ENCODE data around the gene B4GALNT3. TPM values are rescaled to one million over a fixed set of nuclear protein-coding genes. Genes with fewer than 3 reads are reported as not detected.

Gene B4GALNT3
- total and polyA plus RNA-seq, 4 donors, result 1.7 to 36.1 (median 13.0) TPM

DNA sequence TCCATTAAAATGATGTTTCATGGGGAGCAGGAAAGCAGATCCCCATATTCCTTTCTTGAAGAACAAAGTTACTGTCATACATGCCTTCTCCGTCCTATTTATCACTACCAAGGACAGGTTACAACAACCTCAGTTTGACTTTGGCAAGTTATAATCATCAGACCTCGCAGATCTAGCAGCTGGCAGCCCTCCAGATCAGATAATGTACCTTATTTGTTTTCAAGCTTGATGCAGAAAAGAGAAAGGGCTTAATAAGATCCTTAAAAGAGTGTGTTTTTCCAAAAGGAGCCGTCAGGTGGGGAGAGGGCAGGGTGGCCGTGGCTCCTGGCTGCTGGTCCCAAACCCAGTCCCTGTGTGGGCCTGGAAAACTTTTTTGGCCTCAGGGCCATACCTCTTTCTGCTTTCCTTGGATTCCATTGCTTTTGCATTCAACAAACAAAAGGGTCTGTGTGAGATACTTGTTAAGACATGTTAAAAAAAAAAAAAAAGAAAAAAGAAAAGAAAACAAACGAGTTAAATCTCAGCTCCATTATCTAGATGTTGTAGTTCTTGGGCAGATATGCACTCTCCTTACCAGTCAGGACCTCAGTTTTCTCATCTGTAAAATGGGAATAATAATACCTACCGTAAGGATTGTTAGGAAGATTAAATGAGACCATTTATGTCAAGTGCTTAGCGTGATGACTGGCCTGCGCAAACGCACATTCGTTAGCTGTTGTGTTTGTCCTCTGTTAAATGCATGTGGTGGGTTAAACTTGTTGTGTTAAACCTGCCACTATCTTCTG lies 64.6 kb downstream of the B4GALNT3 start:
- Histone ChIP-seq H3K4me3 (no peak overlapping the region), H3K9me3 (ENCODE audit: control insufficient read depth in 4 of 4, insufficient read depth in 3 of 4, low read length in 3 of 4) (peaks cover 0 to 4% (median 0%) of the 10 kb centered on the region in 4 donors), H3K27ac (ENCODE audit: low read depth in 1 of 2, low read length in 1 of 2) (no peak overlapping the region), H3K4me1 (ENCODE audit: control insufficient read depth in 5 of 5, insufficient read depth in 5 of 5, low read length in 5 of 5) (no peaks in the 10 kb centered on the region), H3K27me3 (ENCODE audit: control insufficient read depth in 3 of 3, insufficient read depth in 3 of 3, low read length in 2 of 3) (peaks cover 0 to 4% (median 0%) of the 10 kb centered on the region in 3 donors), H3K36me3 (ENCODE audit: control insufficient read depth in 4 of 4, insufficient read depth in 4 of 4, low read length in 4 of 4) (no peaks in the 10 kb centered on the region), H3K9ac (ENCODE audit: insufficient read depth in 1 of 2, low read length in 2 of 2) (no peak overlapping the region)
- ATAC-seq (ENCODE audit: insufficient read depth, low FRiP score) (no peak), DNase-seq (no peak)
- TF ChIP-seq, protein P1, sequence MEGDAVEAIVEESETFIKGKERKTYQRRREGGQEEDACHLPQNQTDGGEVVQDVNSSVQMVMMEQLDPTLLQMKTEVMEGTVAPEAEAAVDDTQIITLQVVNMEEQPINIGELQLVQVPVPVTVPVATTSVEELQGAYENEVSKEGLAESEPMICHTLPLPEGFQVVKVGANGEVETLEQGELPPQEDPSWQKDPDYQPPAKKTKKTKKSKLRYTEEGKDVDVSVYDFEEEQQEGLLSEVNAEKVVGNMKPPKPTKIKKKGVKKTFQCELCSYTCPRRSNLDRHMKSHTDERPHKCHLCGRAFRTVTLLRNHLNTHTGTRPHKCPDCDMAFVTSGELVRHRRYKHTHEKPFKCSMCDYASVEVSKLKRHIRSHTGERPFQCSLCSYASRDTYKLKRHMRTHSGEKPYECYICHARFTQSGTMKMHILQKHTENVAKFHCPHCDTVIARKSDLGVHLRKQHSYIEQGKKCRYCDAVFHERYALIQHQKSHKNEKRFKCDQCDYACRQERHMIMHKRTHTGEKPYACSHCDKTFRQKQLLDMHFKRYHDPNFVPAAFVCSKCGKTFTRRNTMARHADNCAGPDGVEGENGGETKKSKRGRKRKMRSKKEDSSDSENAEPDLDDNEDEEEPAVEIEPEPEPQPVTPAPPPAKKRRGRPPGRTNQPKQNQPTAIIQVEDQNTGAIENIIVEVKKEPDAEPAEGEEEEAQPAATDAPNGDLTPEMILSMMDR (IDR thresholded peaks at IDR 0.05; ENCODE audit: control extremely low read depth, extremely low read depth), result no peak
- WGBS, 2 donors, result 74 to 81% methylated on average over 10 of the region's 10 CpGs

- DNase-seq (no peak), ATAC-seq (ENCODE audit: insufficient read depth, low FRiP score) (no peak)
- H3K9ac ChIP-seq (ENCODE audit: insufficient read depth in 1 of 2, low read length in 2 of 2), result no peak overlapping the region
- H3K4me1 ChIP-seq (ENCODE audit: control insufficient read depth in 5 of 5, insufficient read depth in 5 of 5, low read length in 5 of 5), result no peaks in the 10 kb centered on the region
- no peak overlapping the region for H3K27ac ChIP-seq (ENCODE audit: low read depth in 1 of 2, low read length in 1 of 2)
- H3K9me3 ChIP-seq (ENCODE audit: control insufficient read depth in 4 of 4, insufficient read depth in 3 of 4, low read length in 3 of 4), result peaks cover 0 to 4% (median under 1%) of the 10 kb centered on the region in 4 donors
- H3K36me3 ChIP-seq (ENCODE audit: control insufficient read depth in 4 of 4, insufficient read depth in 4 of 4, low read length in 4 of 4), result no peaks in the 10 kb centered on the region
- no peak overlapping the region for H3K4me3 ChIP-seq
- H3K27me3 ChIP-seq (ENCODE audit: control insufficient read depth in 3 of 3, insufficient read depth in 3 of 3, low read length in 2 of 3), result no peaks in the 10 kb centered on the region
- TF ChIP-seq, protein P1 (IDR thresholded peaks at IDR 0.05; ENCODE audit: control extremely low read depth, extremely low read depth), result no peak
- 52 to 69% methylated on average over 6 of the region's 6 CpGs for WGBS, 2 donors
These were observed 66.3 kb downstream of the B4GALNT3 start for GRCh38 chr12:526089-526488.

GRCh38 chr12:527241-527640 lies 67.5 kb downstream of the B4GALNT3 start:
- WGBS, 2 donors, result 81% methylated on average over 7 of the region's 7 CpGs
- no peak overlapping the region for H3K9ac ChIP-seq (ENCODE audit: insufficient read depth in 1 of 2, low read length in 2 of 2)
- ATAC-seq (ENCODE audit: insufficient read depth, low FRiP score) (no peak), DNase-seq (no peak)
- no peaks in the 10 kb centered on the region for H3K36me3 ChIP-seq (ENCODE audit: control insufficient read depth in 4 of 4, insufficient read depth in 4 of 4, low read length in 4 of 4)
- TF ChIP-seq, protein P1 (IDR thresholded peaks at IDR 0.05; ENCODE audit: control extremely low read depth, extremely low read depth), result no peak
- H3K4me3 ChIP-seq, result no peak overlapping the region
- H3K9me3 ChIP-seq (ENCODE audit: control insufficient read depth in 4 of 4, insufficient read depth in 3 of 4, low read length in 3 of 4), result peaks cover 0 to 6% (median 2%) of the 10 kb centered on the region in 4 donors
- H3K27me3 ChIP-seq (ENCODE audit: control insufficient read depth in 3 of 3, insufficient read depth in 3 of 3, low read length in 2 of 3), result no peaks in the 10 kb centered on the region
- no peaks in the 10 kb centered on the region for H3K4me1 ChIP-seq (ENCODE audit: control insufficient read depth in 5 of 5, insufficient read depth in 5 of 5, low read length in 5 of 5)
- no peak overlapping the region for H3K27ac ChIP-seq (ENCODE audit: low read depth in 1 of 2, low read length in 1 of 2)

Measured in lung (tissue), 12 donors.